OCI-LY3 (cell line): ENCODE results near the gene ZNF846.
A peak's percentile ranks its signal among the peaks of the same experiment; 100 is the strongest.
"Not testable (repeated sequence)": the region's sequence is repeated elsewhere in the genome, so short reads cannot be mapped to it uniquely, and the experiment has no call there.

Experiments used
- H2AFZ ChIP-seq: fragments of 200-600, 300-600 bp; shearing (Covaris generic); 2 replicates; pipeline ENCODE4 v1.6.0; 2014; ENCODE audit warnings: antibody characterized with exemption, low read depth, low read length
- H3K27ac ChIP-seq: fragments of 200-600, 300-600 bp; sonication (generic); 2 replicates; pipeline ENCODE4 v1.5.1; 2014; ENCODE audit warnings: mild to moderate bottlenecking, low read length, moderate library complexity, mixed read lengths
- H3K27me3 ChIP-seq: fragments of 200-600, 300-600 bp; sonication (generic); 2 replicates; pipeline ENCODE4 v1.6.1; 2014; ENCODE audit warnings: low read depth, low read length, mixed read lengths
- H3K36me3 ChIP-seq: fragments of 200-600, 300-600 bp; sonication (generic); replicated peaks from 2 replicates; pipeline ENCODE3; 2014; ENCODE audit warnings: low read depth, low read length, mixed read lengths
- H3K4me1 ChIP-seq: fragments of 300-600, 200-600 bp; sonication (generic); 2 replicates; pipeline ENCODE4 v1.6.1; 2014; ENCODE audit warnings: low read length, mixed read lengths
- H3K4me2 ChIP-seq: fragments of 200-600, 300-600 bp; sonication (generic); 2 replicates; pipeline ENCODE4 v1.6.1; 2014; ENCODE audit warnings: low read length, mixed read lengths
- H3K4me3 ChIP-seq: fragments of 300-600, 200-600 bp; sonication (generic); 2 replicates; pipeline ENCODE4 v1.5.1; 2014; ENCODE audit warnings: antibody characterized with exemption, mild to moderate bottlenecking, low read length, moderate library complexity
- H3K79me2 ChIP-seq: fragments of 300-600, 200-600 bp; shearing (Covaris generic); 2 replicates; pipeline ENCODE4 v1.6.1; 2014; ENCODE audit warnings: mild to moderate bottlenecking, low read length, mixed read lengths
- H3K9ac ChIP-seq: fragments of 300-600, 200-600 bp; shearing (Covaris generic); 2 replicates; pipeline ENCODE4 v1.6.0; 2014; ENCODE audit warnings: mild to moderate bottlenecking, low read length, moderate library complexity
- H3K9me3 ChIP-seq: fragments of 200-600, 300-600 bp; shearing (Covaris generic); 2 replicates; pipeline ENCODE4 v1.6.1; 2014; ENCODE audit warnings: low read length, mixed read lengths; ENCODE audit not compliant: insufficient read depth
- H4K20me1 ChIP-seq: fragments of 200-600, 300-600 bp; sonication (generic); 2 replicates; pipeline ENCODE4 v1.6.1; 2016; ENCODE audit warnings: low read length, mixed read lengths; ENCODE audit not compliant: insufficient read depth
- EZH2phosphoT487 ChIP-seq: fragments of 200-600 bp; shearing (Covaris generic); IDR thresholded peaks from 2 replicates; pipeline ENCODE4 v1.6.1; 2018; ENCODE audit warnings: antibody characterized with exemption, mixed run types, low read depth
- TF ChIP-seq, protein P1 (sequence below): fragments of 200-600, 300-600 bp; sonication (generic); IDR thresholded peaks from 2 replicates; pipeline ENCODE4 v1.5.1; 2014; ENCODE audit warnings: antibody characterized with exemption, low read length, low read depth

The ZNF846 gene

DNA sequence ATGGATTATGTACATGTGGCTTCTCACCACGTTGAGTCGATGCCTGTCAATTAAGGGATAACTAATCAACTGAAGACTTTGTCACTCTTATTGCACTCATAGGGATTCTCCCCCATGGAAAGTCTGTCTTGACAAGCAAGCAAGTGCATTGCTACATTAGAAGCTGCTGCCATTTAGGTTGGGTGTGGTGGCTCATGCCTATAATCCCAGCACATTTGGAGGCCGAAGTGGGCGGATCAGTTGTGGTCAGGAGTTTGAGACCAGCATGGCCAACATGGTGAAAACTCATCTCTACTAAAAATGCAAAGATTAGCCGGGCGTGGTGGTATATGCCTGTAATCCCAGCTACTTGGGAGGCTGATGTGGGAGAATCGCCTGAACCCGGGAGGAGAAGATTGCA lies 18.3 kb upstream of the ZNF846 start:
- no peaks in the 10 kb centered on the region for H3K36me3 ChIP-seq

DNA sequence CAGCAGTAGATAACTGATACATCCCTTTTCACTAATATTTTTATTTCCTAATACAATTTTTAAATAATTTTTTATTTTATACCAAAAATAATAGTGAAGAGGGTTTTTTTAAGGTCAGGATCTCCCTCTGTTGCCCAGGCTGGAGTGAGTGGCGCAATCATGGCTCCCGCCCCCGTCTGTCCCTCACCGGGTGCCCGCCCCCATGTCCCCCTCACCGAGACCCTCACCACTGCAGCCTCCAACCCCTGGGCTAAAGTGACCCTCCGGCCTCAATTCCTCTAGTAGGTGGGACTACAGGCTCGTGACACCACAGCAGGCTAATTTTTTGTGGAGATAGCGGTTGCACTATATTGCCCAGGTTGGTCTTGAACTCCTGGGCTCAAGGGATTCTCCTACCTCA lies 17.8 kb upstream of the ZNF846 start:
- peak overlapping the region; percentile 69 for H3K9ac ChIP-seq

More for the DNA sequence above, 18.3 kb upstream of the ZNF846 start:
- Histone ChIP-seq H2AFZ (no peak overlapping the region; the same call in 1 of the 2 replicates), H3K4me3 (peak overlapping the region; percentile 85), H3K79me2 (no peaks in the 10 kb centered on the region), H3K9me3 (no peaks in the 10 kb centered on the region), H3K4me2 (peak overlapping the region; percentile 86), H3K27me3 (no peaks in the 10 kb centered on the region), H3K27ac (no peak overlapping the region), H3K9ac (peak overlapping the region; percentile 69), H4K20me1 (no peaks in the 10 kb centered on the region), H3K4me1 (peaks cover 12% of the 10 kb centered on the region)
- TF ChIP-seq EZH2phosphoT487, result no peak
- TF ChIP-seq, protein P1, sequence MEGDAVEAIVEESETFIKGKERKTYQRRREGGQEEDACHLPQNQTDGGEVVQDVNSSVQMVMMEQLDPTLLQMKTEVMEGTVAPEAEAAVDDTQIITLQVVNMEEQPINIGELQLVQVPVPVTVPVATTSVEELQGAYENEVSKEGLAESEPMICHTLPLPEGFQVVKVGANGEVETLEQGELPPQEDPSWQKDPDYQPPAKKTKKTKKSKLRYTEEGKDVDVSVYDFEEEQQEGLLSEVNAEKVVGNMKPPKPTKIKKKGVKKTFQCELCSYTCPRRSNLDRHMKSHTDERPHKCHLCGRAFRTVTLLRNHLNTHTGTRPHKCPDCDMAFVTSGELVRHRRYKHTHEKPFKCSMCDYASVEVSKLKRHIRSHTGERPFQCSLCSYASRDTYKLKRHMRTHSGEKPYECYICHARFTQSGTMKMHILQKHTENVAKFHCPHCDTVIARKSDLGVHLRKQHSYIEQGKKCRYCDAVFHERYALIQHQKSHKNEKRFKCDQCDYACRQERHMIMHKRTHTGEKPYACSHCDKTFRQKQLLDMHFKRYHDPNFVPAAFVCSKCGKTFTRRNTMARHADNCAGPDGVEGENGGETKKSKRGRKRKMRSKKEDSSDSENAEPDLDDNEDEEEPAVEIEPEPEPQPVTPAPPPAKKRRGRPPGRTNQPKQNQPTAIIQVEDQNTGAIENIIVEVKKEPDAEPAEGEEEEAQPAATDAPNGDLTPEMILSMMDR, result no peak

DNA sequence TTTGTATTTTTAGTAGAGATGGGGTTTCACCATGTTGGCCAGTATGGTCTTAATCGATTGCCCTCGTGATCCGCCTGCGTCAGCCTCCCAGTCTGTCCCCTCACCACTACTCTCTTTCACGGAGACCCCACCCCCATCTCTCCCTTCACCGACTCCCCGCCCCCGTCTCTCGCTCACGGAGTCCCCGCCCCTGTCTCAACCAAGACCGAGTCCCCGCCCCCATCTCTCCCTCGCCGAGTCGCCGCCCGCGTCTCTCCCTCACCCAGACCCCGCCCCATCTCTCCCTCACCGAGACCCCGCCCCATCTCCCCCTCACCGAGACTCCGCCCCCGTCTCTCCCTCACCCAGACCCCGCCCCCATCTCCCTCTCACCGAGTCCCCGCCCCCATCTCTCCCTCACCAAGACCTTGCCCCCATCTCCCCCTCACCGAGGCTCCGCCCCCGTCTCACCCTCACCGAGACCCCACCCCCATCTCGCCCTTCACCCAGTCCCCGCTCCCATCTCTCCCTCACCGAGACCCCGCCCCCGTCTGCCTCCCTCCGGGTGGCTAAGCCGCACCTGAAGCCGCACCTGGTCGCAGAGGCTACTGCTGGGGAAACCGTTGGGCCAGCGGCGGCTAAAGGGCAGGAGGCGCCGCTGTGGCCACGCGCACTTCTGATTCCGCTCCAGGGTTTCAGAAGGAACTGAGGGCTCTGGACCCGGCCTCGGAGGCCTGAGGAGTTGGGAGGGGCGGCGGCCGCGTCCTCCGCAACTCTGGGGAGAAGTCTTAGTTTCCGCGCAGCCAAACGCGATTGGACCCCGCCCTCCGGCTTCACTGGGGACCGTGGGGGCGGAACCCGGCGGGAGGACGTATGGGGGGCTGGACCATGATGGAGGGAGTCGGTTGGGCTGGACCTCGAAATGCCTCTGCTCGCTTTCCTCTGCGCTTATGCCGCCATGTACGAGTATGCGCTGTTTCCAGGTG lies 17.1 kb upstream of the ZNF846 start:
- H3K4me1 ChIP-seq, result peaks cover 12% of the 10 kb centered on the region
- H3K27me3 ChIP-seq, result no peaks in the 10 kb centered on the region
- TF ChIP-seq, protein P1, result no peak
- TF ChIP-seq EZH2phosphoT487, result no peak
- H3K27ac ChIP-seq, result peak overlapping the region; percentile 73
- no peaks in the 10 kb centered on the region for H4K20me1 ChIP-seq
- no peaks in the 10 kb centered on the region for H3K79me2 ChIP-seq
- no peaks in the 10 kb centered on the region for H3K36me3 ChIP-seq
- H3K9me3 ChIP-seq, result no peaks in the 10 kb centered on the region
- H3K4me3 ChIP-seq, result peak overlapping the region; percentile 86
- H2AFZ ChIP-seq, result peak overlapping the region; percentile 87
- H3K4me2 ChIP-seq, result peak overlapping the region; percentile 97
- peak overlapping the region; percentile 86 for H3K9ac ChIP-seq

More for the DNA sequence above, 17.8 kb upstream of the ZNF846 start:
- Histone ChIP-seq H2AFZ (peak overlapping the region; percentile 87), H4K20me1 (no peaks in the 10 kb centered on the region), H3K27me3 (no peaks in the 10 kb centered on the region), H3K36me3 (no peaks in the 10 kb centered on the region), H3K79me2 (no peaks in the 10 kb centered on the region), H3K4me2 (peak overlapping the region; percentile 86), H3K9me3 (no peaks in the 10 kb centered on the region), H3K4me1 (peaks cover 12% of the 10 kb centered on the region), H3K27ac (no peak overlapping the region; the same call in 1 of the 2 replicates), H3K4me3 (peak overlapping the region; percentile 85)
- TF ChIP-seq, protein P1, result no peak
- no peak for TF ChIP-seq EZH2phosphoT487

DNA sequence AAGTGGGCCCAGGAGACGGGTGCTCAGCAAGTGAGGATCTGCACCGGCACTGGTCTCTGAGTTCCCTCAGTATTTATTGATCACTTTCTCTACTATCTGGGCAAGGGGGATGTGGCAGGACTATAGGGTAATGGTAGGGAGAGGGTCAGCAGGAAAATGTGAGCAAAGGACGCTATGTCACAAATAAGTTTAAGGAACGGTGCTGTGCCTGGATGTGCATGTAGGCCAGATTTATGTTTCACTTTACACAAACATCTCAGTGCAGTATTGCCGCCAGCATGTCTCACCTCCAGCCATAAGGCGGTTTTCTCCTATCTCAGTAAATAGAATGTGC lies 15.6 kb upstream of the ZNF846 start:
- H3K4me2 ChIP-seq, H3K4me3 ChIP-seq, H3K9me3 ChIP-seq, H3K36me3 ChIP-seq, H3K79me2 ChIP-seq, H3K27ac ChIP-seq, H3K9ac ChIP-seq, H2AFZ ChIP-seq, H4K20me1 ChIP-seq, H3K27me3 ChIP-seq: not testable (repeated sequence)
- H3K4me1 ChIP-seq, result peaks cover 12% of the 10 kb centered on the region
